Kidney epithelial cell (primary cell): ENCODE data around the gene JSRP1. TPM values are rescaled to one million over a fixed set of nuclear protein-coding genes. Genes with fewer than 3 reads are reported as not detected.

Source experiments
- DNase-seq: peaks from one replicate; pipeline ENCODE4 v3.0.0-alpha.2; 2010; ENCODE audit warnings: low read depth
- H3K27me3 ChIP-seq: 2 replicates; pipeline ENCODE4 v1.6.0; 2011; ENCODE audit warnings: low read length; ENCODE audit not compliant: control insufficient read depth, insufficient read depth
- H3K36me3 ChIP-seq: 2 replicates; pipeline ENCODE4 v1.5.1; 2011; ENCODE audit warnings: low read length; ENCODE audit not compliant: control insufficient read depth, insufficient read depth
- H3K4me3 ChIP-seq: 2 replicates; pipeline ENCODE4 v1.5.1; 2011; ENCODE audit warnings: low read depth, mild to moderate bottlenecking, control low read depth, low read length
- CTCF ChIP-seq: IDR thresholded peaks from 2 replicates; pipeline ENCODE4 v1.5.1; 2011; ENCODE audit warnings: mild to moderate bottlenecking, moderate library complexity, low read length, control low read depth, inconsistent platforms; ENCODE audit not compliant: insufficient read depth, poor library complexity, severe bottlenecking
- total RNA-seq: library from RNA; depleted of rRNA; stranded (reverse); fragments of >200 nt; gene quantifications from 2 replicates; pipeline ENCODE4 v1.2.3, GENCODE V29; 2015

JSRP1 gene
- total RNA-seq, 1 donor from 2014 or later = 2.5 TPM

- Histone ChIP-seq H3K4me3 (no peak overlapping the region), H3K27me3 (no peaks in the 10 kb centered on the region), H3K36me3 (peaks cover 7% of the 10 kb centered on the region)
- DNase-seq = no peak
- TF ChIP-seq CTCF = no peak
Measured at GRCh38 chr19:2217591-2217990, 38.6 kb downstream of the JSRP1 start.

- no peak for TF ChIP-seq CTCF
- Histone ChIP-seq H3K36me3 (peaks cover 8% of the 10 kb centered on the region), H3K4me3 (no peak overlapping the region), H3K27me3 (no peaks in the 10 kb centered on the region)
- no peak for DNase-seq
Measured at GRCh38 chr19:2216361-2217225, 39.6 kb downstream of the JSRP1 start.

GRCh38 chr19:2215281-2215751, 40.9 kb downstream of the JSRP1 start:
- no peak for DNase-seq
- H3K36me3 ChIP-seq = peaks cover 8% of the 10 kb centered on the region
- TF ChIP-seq CTCF = no peak
- H3K4me3 ChIP-seq = no peak overlapping the region
- H3K27me3 ChIP-seq = no peaks in the 10 kb centered on the region

- H3K36me3 ChIP-seq = peaks cover 8% of the 10 kb centered on the region
- H3K27me3 ChIP-seq = no peaks in the 10 kb centered on the region
- TF ChIP-seq CTCF = no peak
- DNase-seq = no peak
- H3K4me3 ChIP-seq = no peak overlapping the region
Measured at GRCh38 chr19:2214251-2214650, 42.0 kb downstream of the JSRP1 start.

GRCh38 chr19:2213799-2214198, 42.4 kb downstream of the JSRP1 start:
- H3K27me3 ChIP-seq = no peaks in the 10 kb centered on the region
- no peak for DNase-seq
- no peak overlapping the region for H3K4me3 ChIP-seq
- peaks cover 8% of the 10 kb centered on the region for H3K36me3 ChIP-seq
- TF ChIP-seq CTCF = no peak
